Lower leg skin (tissue), 4 donors: Measurements from ENCODE around the gene TEF. TPM values are rescaled to one million over a fixed set of nuclear protein-coding genes. Genes with fewer than 3 reads are reported as not detected.
"Not testable (repeated sequence)": the region's sequence is repeated elsewhere in the genome, so short reads cannot be mapped to it uniquely, and the experiment has no call there.

ENCODE experiments used
- DNase-seq, 2 donors: peaks; one replicate each; pipeline ENCODE4 v3.0.0-alpha.2; 2019; ENCODE audit warnings: low spot score in 2 of 2
- H3K4me3 ChIP-seq: fragments of 200-600 bp; sonication (generic); 2 replicates; pipeline ENCODE4 v1.5.1; 2017; ENCODE audit warnings: mild to moderate bottlenecking, low read depth; ENCODE audit not compliant: poor library complexity, severe bottlenecking
- CTCF ChIP-seq, 3 donors: fragments of 450-650 bp; IDR thresholded peaks; one replicate each; pipeline ENCODE4 v1.5.1; 2016; ENCODE audit warnings: antibody characterized with exemption in 3 of 3, mild to moderate bottlenecking in 3 of 3, moderate library complexity in 2 of 3
- POLR2A ChIP-seq, 2 donors: fragments of 450-650 bp; IDR thresholded peaks; one replicate each; pipeline ENCODE4 v1.6.1; 2016 to 2017; ENCODE audit warnings: antibody characterized with exemption in 2 of 2, mild to moderate bottlenecking in 1 of 2, moderate library complexity in 1 of 2
- WGBS, 2 donors: methylation state at CpG; one replicate each; pipeline ENCODE4 v1.1.5; 2018; 5-methylcytosine and 5-hydroxymethylcytosine counted together
- intact Hi-C: fragments of 100-400 bp; cut with DNase I; formaldehyde crosslinking; loops from one replicate; pipeline ENCODE4 v1.15.0; 2023; ENCODE audit warnings: low total_unique reads
- total RNA-seq, 4 donors: library from RNA; depleted of rRNA; stranded (reverse); fragments of >200 nt; gene quantifications; one replicate each; pipeline ENCODE4 v1.1.0, GENCODE V29; 2016

TEF gene
- total RNA-seq, 4 donors from 2014 or later, result 27.3 to 56.1 (median 42.8) TPM

GRCh38 chr22:41418717-41419116 is 37.0 kb downstream of the TEF start:
- intact Hi-C loops, result no loop called here
- WGBS, 2 donors, result 90 to 91% methylated on average over 9 of the region's 9 CpGs
- TF ChIP-seq CTCF (IDR thresholded peaks at IDR 0.05), result no peak
- no peak for TF ChIP-seq POLR2A (IDR thresholded peaks at IDR 0.05)
- H3K4me3 ChIP-seq, result no peak overlapping the region
- DNase-seq, result no peak

DNA sequence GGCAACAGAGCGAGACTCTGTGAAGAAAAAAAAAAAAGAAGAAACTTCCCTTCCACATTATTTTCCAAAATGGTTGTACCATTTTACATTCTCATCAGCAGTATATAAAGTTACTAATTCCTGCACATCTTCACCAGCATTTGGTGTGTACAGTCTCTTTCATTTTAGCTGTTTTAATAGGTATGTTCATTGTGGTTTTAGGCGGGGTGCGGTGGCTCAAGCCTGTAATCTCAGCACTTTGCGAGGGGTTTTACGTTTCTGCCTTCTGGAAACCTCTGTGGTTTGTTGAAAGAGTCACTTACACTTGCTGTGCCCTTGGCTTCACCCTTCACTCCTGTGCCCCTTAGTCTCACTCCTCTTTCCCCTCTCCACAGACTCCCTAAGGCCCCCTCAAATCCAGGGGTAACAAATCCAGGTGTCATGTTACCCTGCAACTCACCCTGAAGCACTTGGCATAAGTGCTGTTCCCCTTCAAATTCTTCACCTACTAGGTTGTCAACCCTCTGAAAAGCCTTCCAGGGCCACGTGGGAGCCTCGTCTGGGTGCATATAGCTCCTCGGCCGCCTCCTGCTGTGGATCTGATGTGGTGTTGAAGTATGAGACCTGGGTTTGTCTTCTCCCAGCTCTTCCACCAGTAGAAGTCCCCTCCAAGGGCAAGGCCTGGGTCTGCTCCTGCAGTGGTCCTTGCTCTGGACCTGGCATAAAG is 44.1 kb downstream of the TEF start:
- no peak for DNase-seq
- no peak for TF ChIP-seq CTCF (IDR thresholded peaks at IDR 0.05)
- TF ChIP-seq POLR2A (IDR thresholded peaks at IDR 0.05), result no peak
- intact Hi-C loops, result no loop called here
- no peak overlapping the region for H3K4me3 ChIP-seq
- 73 to 76% methylated on average over 9 of the region's 9 CpGs for WGBS, 2 donors

- no peak overlapping the region for H3K4me3 ChIP-seq
- WGBS, 2 donors, result 86 to 90% methylated on average over 13 of the region's 13 CpGs
- intact Hi-C loops, result no loop called here
- TF ChIP-seq POLR2A (IDR thresholded peaks at IDR 0.05) (no peak), CTCF (IDR thresholded peaks at IDR 0.05) (no peak)
- no peak for DNase-seq
These were observed 47.6 kb downstream of the TEF start for GRCh38 chr22:41429232-41429950.

- no peak overlapping the region for H3K4me3 ChIP-seq
- intact Hi-C loops, result no loop called here
- WGBS, 2 donors, result 95 to 99% methylated on average over 8 of the region's 8 CpGs
- DNase-seq, result no peak
- no peak for TF ChIP-seq CTCF (IDR thresholded peaks at IDR 0.05)
These were observed 48.2 kb downstream of the TEF start for GRCh38 chr22:41429951-41430332.

- no peak for TF ChIP-seq POLR2A (IDR thresholded peaks at IDR 0.05)
- no peak for TF ChIP-seq CTCF (IDR thresholded peaks at IDR 0.05)
- no peak for DNase-seq
- no peak overlapping the region for H3K4me3 ChIP-seq
- WGBS, 2 donors, result 82 to 85% methylated on average over 6 of the region's 6 CpGs
- intact Hi-C loops, result no loop called here
These were observed 49.9 kb downstream of the TEF start for GRCh38 chr22:41431656-41432055.

GRCh38 chr22:41433480-41433879 is 51.7 kb downstream of the TEF start:
- H3K4me3 ChIP-seq, intact Hi-C loops, DNase-seq: not testable (repeated sequence)
- WGBS, 2 donors, result 56 to 58% methylated on average over 1 of the region's 1 CpG

DNA sequence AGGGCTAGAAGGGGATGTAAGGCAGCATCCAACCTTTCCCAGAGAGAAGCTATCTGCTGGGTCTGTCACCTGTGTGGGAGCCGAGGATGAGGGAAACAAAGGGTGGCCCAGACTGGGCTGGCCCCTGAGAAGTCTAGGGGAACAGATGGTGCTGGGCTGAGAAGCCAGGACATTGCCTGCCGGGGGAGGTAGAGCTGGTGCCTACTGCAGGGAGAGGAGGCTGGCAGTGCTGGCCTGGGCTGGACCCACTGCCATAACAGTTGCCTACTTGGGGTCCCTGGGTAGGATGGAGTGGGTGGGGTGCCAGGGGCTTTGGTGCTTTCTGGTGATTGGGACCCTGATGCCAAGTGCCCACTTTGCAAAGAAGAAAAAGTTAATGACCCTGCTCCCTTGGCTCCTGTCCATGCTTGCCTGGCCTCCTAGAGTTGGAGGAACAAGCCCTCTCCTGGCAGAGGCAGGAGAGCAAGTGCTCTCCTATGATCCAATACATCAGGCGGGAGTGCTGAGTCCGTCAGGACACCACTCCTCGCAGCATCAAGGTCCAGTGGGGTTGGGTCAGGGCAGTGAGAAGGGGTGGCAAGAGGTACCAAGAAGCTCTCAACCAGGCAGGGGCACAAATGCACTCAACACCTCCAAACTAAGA is 52.7 kb downstream of the TEF start:
- 71 to 86% methylated on average over 5 of the region's 5 CpGs for WGBS, 2 donors
- DNase-seq, H3K4me3 ChIP-seq, intact Hi-C loops: not testable (repeated sequence)
